ENCODE results near the gene C10orf95.
A peak's percentile ranks its signal among the peaks of the same experiment; 100 is the strongest.
"Not testable (repeated sequence)": the region's sequence is repeated elsewhere in the genome, so short reads cannot be mapped to it uniquely, and the experiment has no call there.

C10orf95 gene

DNA sequence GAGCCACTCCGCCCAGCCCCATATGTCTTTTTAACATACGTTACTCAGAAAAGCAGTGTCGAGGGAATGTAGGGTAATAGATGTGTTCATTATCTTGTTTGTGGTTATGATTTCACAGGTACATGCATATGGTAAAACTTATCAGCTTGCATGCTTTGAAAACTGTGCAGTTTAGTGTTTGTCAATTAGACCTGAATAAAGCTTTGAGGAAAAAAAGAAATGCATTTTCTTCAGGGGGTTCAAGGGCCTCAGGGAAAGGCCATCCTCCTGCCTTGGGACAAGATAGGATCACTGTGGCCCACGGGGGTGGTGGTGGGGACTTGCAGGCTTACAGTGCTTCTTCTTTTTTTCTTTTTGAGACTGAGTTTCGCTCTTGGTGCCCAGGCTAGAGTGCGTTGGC is 16.0 kb upstream of the C10orf95 start:
- H3K27ac ChIP-seq = no peak overlapping the region
- DNase-seq (ENCODE audit: low read depth, low spot score) = no peak

DNA sequence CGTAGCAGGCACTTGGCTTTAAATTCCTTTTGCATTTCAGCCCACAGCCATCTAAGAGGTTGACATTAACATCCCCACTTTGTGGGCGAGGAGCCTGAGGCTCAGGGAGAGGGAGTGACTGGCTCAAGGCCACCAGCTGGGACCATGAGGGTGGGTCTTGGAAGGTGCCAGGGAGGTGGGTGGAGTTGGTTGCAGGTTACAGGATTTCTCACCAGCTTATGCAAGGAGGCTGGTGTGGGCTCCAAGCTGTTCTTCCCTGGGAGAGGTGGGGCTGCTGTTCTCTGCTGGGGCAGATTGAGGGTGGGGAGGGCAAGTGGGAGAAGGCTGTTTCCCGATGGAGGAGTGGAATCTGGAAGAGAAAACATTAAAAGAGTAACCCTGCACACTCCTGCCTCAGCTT is 14.1 kb upstream of the C10orf95 start:
- no peak overlapping the region for H3K27ac ChIP-seq
- no peak for DNase-seq (ENCODE audit: low read depth, low spot score)

GRCh38 chr10:102463983-102464382 is 12.6 kb upstream of the C10orf95 start:
- no peak for DNase-seq (ENCODE audit: low read depth, low spot score)
- no peak overlapping the region for H3K27ac ChIP-seq

DNA sequence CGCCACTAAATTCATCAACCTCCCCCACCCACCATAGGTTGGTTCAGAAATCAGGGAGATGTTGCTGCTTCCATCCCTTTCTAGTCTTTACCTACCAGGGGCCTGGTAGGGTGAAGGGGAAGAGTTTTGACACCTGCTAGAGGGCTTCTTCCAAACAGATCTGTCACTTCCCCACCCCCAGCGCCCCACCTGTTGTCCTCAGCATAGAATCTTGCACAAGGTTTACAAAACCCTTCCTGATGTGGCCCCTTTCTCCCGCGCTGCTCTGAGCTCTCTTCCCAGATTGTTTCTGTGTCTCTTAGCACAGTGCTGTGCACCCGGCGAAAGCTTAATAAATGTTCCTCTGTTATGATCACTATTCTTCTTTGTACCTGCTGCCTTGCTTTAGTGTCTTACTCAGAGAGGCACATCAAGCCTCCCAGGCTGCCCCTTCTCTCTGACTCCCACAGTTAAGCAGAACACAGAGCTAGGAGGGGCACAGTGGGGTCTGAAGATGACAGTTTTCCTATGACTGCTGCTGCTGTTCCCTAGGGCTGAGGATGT is 11.2 kb upstream of the C10orf95 start:
- H3K27ac ChIP-seq = no peak overlapping the region
- DNase-seq (ENCODE audit: low read depth, low spot score) = no peak

- no peak overlapping the region for H3K27ac ChIP-seq
- no peak for DNase-seq (ENCODE audit: low read depth, low spot score)
Measured at GRCh38 chr10:102461187-102462054, 10.1 kb upstream of the C10orf95 start.

GRCh38 chr10:102460836-102461186 is 9.5 kb upstream of the C10orf95 start:
- DNase-seq (ENCODE audit: low read depth, low spot score) = no peak
- no peak overlapping the region for H3K27ac ChIP-seq

DNA sequence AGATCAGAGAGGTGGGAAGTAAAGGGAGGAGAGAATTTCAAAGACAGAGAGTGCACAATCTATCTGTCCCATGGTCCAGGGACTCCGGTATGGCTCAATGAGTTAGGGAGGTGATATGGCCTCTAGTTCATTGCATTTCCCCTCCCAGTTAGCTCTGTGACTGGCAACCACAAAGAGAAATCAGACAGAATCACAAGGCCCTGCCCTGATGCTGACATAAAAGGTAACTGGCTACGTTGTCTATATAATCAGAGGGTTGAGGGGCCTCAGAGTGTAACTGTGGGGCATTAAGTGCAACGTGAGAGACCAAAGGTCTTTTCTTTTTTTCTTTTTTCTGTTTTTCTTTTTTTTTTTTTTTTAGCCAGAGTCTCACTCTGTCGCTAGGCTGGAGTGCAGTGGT is 7.3 kb upstream of the C10orf95 start:
- DNase-seq (ENCODE audit: low read depth, low spot score) = no peak
- no peak overlapping the region for H3K27ac ChIP-seq

GRCh38 chr10:102457591-102458150 is 6.3 kb upstream of the C10orf95 start:
- no peak overlapping the region for H3K27ac ChIP-seq
- no peak for DNase-seq (ENCODE audit: low read depth, low spot score)

GRCh38 chr10:102455893-102456471 is 4.6 kb upstream of the C10orf95 start:
- DNase-seq (ENCODE audit: low read depth, low spot score) = no peak
- peak overlapping the region; percentile 76 for H3K27ac ChIP-seq

- peak overlapping the region; percentile 76 for H3K27ac ChIP-seq
- DNase-seq (ENCODE audit: low read depth, low spot score) = not testable (repeated sequence)
Measured at GRCh38 chr10:102454662-102455487, 3.5 kb upstream of the C10orf95 start.

- H3K27ac ChIP-seq = peak overlapping the region; percentile 76
- no peak for DNase-seq (ENCODE audit: low read depth, low spot score)
Measured at GRCh38 chr10:102453502-102453901, 2.2 kb upstream of the C10orf95 start.

DNA sequence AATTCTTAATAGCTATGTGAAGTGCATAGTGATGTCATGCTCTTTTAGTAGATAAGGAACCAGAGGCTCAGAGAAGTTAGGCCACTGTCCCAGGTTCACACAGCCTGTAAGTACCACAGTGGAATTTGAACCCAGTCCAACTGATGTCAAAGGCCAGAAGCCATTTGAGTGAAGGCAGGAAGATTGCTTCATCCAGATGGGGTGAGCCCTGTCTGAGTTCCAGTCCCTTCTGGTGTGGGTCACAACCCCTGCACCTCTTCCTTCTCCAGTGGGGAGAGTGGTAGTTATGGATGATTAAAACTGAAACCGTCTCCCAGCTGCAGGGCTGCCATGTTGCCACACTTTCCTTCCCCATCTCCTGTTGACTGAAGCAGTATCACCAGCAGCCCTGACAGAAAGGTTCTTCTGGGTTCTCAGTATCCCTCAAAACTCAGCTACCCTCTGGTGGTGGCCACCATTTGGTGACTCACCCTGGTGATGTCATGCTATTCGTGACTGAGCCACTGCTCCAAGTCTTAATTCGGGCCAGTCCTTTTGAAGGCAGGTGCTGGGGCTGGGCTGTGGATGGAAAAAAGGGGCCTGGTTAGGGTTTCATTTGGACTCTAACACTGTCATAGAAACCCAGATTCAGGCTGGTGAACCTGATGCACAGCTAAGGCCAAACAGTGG is 1.5 kb upstream of the C10orf95 start:
- DNase-seq (ENCODE audit: low read depth, low spot score) = no peak
- peak overlapping the region; percentile 76 for H3K27ac ChIP-seq

- H3K27ac ChIP-seq = peak overlapping the region; percentile 82
- DNase-seq (ENCODE audit: low read depth, low spot score) = peak; percentile 44
Measured at GRCh38 chr10:102450374-102451104, 804 bp downstream of the C10orf95 start.

- peak overlapping the region; percentile 82 for H3K27ac ChIP-seq
- no peak for DNase-seq (ENCODE audit: low read depth, low spot score)
Measured at GRCh38 chr10:102450124-102450373, 1.3 kb downstream of the C10orf95 start.

DNA sequence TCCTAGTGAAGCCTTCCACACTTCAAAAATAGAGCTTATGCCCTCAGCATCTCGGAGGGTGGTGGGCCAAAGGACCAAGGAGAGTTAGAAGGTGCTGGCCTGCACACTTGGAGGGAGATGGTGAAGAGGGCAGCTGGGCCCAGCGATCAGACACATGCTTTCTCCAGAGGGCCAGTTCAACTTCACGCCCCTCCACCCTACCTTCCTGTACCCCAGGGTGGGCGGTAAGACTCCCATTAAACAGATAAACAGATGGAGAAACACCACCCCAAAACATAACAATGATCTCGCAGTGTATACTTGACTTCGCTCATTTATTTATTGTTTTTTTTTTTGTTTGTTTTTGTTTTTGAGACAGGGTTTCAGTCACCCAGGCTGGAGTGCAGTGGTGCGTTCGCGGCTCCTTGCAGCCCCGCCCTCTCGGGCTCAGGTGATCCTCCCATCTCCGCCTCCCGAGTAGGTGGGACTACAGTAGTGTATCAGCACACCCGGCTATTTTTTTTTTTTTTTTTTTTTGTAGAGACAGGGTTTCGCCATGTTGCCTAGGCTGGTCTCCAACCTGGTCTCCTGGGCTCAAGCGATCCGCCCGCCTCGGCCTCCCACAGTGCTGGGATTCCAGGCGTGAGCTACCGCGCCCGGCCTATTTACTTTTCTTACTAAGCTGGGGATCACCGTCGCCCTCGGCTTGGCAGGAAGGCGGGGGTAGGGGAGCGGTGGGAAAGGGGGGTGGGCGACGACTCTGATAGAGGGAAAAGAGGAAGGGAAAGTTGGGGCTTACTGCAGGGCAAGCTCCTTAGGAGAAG is 1.8 kb downstream of the C10orf95 start:
- peak; percentile 50 for DNase-seq (ENCODE audit: low read depth, low spot score)
- peak overlapping the region; percentile 82 for H3K27ac ChIP-seq

DNA sequence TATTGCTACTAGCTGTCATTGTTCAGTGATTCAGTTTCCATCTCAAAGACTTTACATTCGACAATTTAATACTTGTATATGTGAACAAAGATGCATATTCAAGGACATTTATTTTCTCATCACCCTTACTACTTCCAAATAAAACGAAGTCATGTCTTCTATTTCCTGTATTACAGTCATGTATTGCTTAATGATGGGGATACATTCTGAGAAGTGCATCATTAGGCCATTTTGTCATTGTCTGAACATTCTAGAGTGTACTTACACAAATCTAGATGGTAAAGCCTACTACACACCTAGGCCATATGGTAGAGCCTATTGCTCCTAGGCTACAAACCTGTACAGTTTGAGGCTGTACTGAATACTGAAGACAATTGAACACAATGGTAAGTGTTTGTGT is 6.5 kb downstream of the C10orf95 start:
- no peak for DNase-seq (ENCODE audit: low read depth, low spot score)
- H3K27ac ChIP-seq = no peak overlapping the region

- no peak overlapping the region for H3K27ac ChIP-seq
- no peak for DNase-seq (ENCODE audit: low read depth, low spot score)
Measured at GRCh38 chr10:102438374-102438773, 13.0 kb downstream of the C10orf95 start.

DNA sequence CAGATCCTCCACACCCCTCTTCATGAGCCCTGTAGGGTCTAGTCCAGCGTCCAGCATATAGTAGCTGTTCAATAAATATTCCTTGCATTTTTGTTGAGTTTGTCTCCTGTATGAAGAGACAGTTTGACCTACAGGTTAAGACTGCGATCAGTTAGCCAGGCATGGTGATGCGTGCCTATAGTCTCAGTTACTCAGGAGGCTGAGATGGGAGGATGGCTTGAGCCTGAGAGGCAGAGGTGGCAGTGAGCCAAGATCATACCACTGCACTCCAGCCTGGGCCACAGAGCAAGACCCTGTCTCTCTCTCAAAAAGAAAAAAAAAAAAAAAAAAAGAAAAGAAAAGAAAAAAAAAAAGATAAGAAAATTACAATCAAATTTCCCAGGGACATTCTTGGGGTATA is 13.8 kb downstream of the C10orf95 start:
- H3K27ac ChIP-seq = no peak overlapping the region
- no peak for DNase-seq (ENCODE audit: low read depth, low spot score)

DNA sequence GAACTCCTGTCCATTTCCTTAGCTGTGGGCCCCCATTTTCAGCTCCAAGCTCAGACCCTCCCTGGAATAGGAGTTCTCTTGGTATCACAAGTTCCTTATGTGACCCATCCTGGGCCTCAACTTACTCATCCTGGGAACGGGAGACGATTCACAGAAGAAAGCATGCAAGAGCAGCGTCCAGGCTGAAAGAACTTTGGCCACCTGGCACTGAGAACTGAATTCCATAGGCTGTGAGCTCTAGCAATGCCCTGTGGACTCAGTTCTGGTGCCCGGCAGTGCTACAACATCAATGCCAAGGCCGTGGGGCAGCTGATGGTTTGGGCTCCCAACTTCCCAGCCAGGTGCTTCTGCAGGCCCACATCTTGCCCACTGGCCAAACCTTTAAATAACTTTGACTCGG is 15.0 kb downstream of the C10orf95 start:
- DNase-seq (ENCODE audit: low read depth, low spot score) = no peak
- no peak overlapping the region for H3K27ac ChIP-seq
